IPS-18a (cell line): ENCODE results near the gene MPDZ.

Experiments
- H3K27ac ChIP-seq: one replicate; pipeline ENCODE4 v1.5.1; 2013; ENCODE audit warnings: low read length
- H3K27me3 ChIP-seq: one replicate; pipeline ENCODE4 v1.6.1; 2013; ENCODE audit warnings: mild to moderate bottlenecking, low read length; ENCODE audit not compliant: control insufficient read depth, insufficient read depth
- H3K36me3 ChIP-seq: one replicate; pipeline ENCODE4 v1.6.1; 2013; ENCODE audit warnings: low read depth, low read length; ENCODE audit not compliant: control insufficient read depth
- H3K4me1 ChIP-seq: one replicate; pipeline ENCODE4 v1.6.1; 2013; ENCODE audit warnings: low read depth, low read length; ENCODE audit not compliant: control insufficient read depth
- H3K4me3 ChIP-seq: one replicate; pipeline ENCODE4 v1.5.1; 2013; ENCODE audit warnings: low read length
- H3K9ac ChIP-seq: one replicate; pipeline ENCODE4 v1.6.1; 2013; ENCODE audit warnings: mild to moderate bottlenecking, low read length, moderate library complexity
- H3K9me3 ChIP-seq: one replicate; pipeline ENCODE4 v1.6.1; 2013; ENCODE audit warnings: low read depth, low read length; ENCODE audit not compliant: control insufficient read depth

Gene MPDZ

GRCh38 chr9:13070612-13071595 is 208.6 kb downstream of the MPDZ start:
- H3K9me3 ChIP-seq: no peaks in the 10 kb centered on the region
- H3K27ac ChIP-seq: no peak overlapping the region
- H3K4me3 ChIP-seq: no peak overlapping the region

DNA sequence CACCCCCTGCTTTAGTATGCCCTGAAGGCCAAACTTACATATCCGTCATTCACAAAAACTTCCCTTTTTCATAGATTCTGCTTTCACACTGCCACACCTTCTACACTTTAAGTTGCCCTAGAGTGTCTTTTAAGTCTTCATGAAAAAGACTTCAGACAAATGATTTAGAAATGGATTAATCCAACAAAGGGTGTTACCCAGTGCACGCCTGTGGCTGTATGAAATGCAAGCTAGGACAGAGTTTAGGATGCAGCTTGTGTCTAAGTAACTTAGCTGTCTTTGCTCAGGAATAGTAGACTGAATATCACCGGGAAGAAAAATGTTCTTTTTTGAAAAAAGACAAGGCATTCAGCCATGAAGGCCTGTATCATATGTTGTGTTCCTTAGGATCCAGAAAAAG is 210.0 kb downstream of the MPDZ start:
- Histone ChIP-seq H3K36me3 (no peaks in the 10 kb centered on the region), H3K4me3 (no peak overlapping the region), H3K9me3 (no peaks in the 10 kb centered on the region), H3K4me1 (peaks cover 5% of the 10 kb centered on the region), H3K27ac (no peak overlapping the region), H3K27me3 (no peaks in the 10 kb centered on the region), H3K9ac (no peak overlapping the region)

More at GRCh38 chr9:13070612-13071595, 208.6 kb downstream of the MPDZ start:
- Histone ChIP-seq H3K9ac (no peak overlapping the region), H3K36me3 (no peaks in the 10 kb centered on the region), H3K4me1 (no peaks in the 10 kb centered on the region), H3K27me3 (no peaks in the 10 kb centered on the region)

DNA sequence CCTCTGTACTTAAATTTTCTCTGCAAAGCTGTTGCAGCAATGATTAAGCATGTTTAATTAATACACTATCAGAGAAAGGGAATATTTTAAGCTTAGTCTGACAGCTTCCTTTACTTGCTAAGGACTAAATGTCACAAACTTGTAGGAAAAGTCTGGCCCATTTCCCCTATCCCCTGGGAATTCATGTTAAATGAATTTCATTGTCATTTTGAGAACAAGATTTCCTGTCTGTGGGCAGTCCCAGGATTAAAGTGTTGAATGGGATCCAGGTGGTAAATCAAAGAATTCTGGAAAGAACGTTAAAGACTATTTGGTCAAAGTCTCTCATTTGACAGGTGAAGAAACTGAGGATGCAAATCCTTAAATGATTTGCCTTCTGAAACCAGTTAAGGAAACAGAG is 214.8 kb downstream of the MPDZ start:
- Histone ChIP-seq H3K27ac (no peak overlapping the region), H3K9ac (no peak overlapping the region), H3K9me3 (no peaks in the 10 kb centered on the region), H3K4me3 (no peak overlapping the region), H3K27me3 (no peaks in the 10 kb centered on the region), H3K36me3 (no peaks in the 10 kb centered on the region), H3K4me1 (peaks cover 7% of the 10 kb centered on the region)

DNA sequence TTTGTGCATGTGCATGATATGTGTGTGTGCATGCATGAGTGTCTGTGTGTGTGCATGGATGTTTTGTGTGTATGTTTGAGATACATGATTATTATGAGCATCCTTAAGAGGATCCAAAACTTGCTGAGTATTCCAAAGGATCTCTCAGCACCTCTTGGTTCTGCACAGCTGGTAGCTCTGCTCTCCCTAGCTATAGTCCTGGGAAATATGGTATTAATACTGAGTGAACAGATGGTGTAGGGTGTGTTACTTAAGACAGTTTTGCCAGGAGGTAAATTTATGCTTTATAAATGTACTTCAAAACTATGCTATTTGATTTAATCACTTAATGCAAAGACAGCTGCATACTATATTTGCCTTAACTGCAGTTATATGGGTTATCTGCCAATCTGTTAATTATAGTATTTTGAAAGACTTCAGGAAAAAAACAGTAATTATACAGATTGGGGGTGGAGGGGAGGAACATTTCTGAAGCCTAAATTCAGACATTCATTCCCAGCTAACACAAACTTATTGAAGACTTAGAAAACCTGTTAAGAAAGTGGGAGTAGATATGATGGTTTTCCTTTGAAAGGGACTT is 215.5 kb downstream of the MPDZ start:
- Histone ChIP-seq H3K27me3 (no peaks in the 10 kb centered on the region), H3K4me1 (peaks cover 7% of the 10 kb centered on the region), H3K36me3 (no peaks in the 10 kb centered on the region), H3K4me3 (no peak overlapping the region), H3K9me3 (no peaks in the 10 kb centered on the region), H3K27ac (no peak overlapping the region), H3K9ac (no peak overlapping the region)

DNA sequence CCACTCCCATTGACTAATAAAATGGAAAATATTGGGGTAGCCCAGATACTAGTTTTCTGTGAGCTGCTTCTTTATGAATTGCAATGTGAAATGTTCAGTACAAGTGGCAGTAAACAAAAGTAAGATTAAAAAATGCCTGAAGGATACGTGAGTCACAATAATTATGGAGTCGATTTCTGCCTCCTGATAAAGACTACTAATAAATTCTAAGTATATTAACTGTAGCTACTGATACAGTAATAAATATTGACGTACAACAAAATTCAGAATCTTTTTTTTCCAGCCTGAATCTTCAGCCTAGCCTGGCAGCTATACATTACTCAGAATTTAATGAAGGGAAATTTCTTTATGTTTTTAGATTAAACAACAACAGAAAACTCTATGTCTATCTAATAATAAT is 218.1 kb downstream of the MPDZ start:
- Histone ChIP-seq H3K27me3 (no peaks in the 10 kb centered on the region), H3K4me1 (peaks cover 7% of the 10 kb centered on the region), H3K27ac (no peak overlapping the region), H3K4me3 (no peak overlapping the region), H3K9ac (no peak overlapping the region), H3K9me3 (no peaks in the 10 kb centered on the region), H3K36me3 (no peaks in the 10 kb centered on the region)
